Stimulated activated CD8-positive, alpha-beta memory T cell treated with anti-CD3 and anti-CD28 coated beads, Interleukin-12 subunit alpha, Interleukin-12 subunit beta, amount 100 ng/mL, for 1 hour (primary cell): ENCODE measurements around the gene FHOD1.

ENCODE experiments used
- DNase-seq: peaks from one replicate; pipeline ENCODE4 v3.0.0-alpha.2; 2020; ENCODE audit warnings: low read depth

The FHOD1 gene

GRCh38 chr16:67190041-67190440 is 57.2 kb downstream of the FHOD1 start, which contains the start of gene EXOC3L1:
Gene EXOC3L1, minus strand, starts transcription at chr16:67190136. Its CDS starts 460 bp downstream, at chr16:67189676.
- DNase-seq: no peak

- no peak for DNase-seq
Observed at GRCh38 chr16:67188798-67189197, 58.5 kb downstream of the FHOD1 start.

- no peak for DNase-seq
Observed at GRCh38 chr16:67188323-67188722, 59.0 kb downstream of the FHOD1 start.

GRCh38 chr16:67187175-67187890 is 59.9 kb downstream of the FHOD1 start:
- no peak for DNase-seq

GRCh38 chr16:67186550-67186950 is 60.7 kb downstream of the FHOD1 start:
- no peak for DNase-seq

GRCh38 chr16:67185651-67186134 is 61.6 kb downstream of the FHOD1 start:
- DNase-seq: no peak

- peak; percentile 75 for DNase-seq
Observed at GRCh38 chr16:67184995-67185650, 62.2 kb downstream of the FHOD1 start.

GRCh38 chr16:67184453-67184994 is 62.8 kb downstream of the FHOD1 start:
- DNase-seq: no peak

- peak; percentile 87 for DNase-seq
Observed at GRCh38 chr16:67183627-67184452, 63.4 kb downstream of the FHOD1 start, which contains the start of gene MATCAP1. Gene MATCAP1, minus strand, starts transcription at chr16:67183963. Its CDS starts 3,353 bp downstream, at chr16:67180610.

GRCh38 chr16:67183284-67183626 is 64.0 kb downstream of the FHOD1 start:
- no peak for DNase-seq

GRCh38 chr16:67182288-67182687 is 65.0 kb downstream of the FHOD1 start:
- DNase-seq: no peak

- DNase-seq: no peak
Observed at GRCh38 chr16:67181346-67181745, 65.9 kb downstream of the FHOD1 start.

GRCh38 chr16:67180166-67180565 is 67.1 kb downstream of the FHOD1 start:
- no peak for DNase-seq

- no peak for DNase-seq
Observed at GRCh38 chr16:67179421-67180080, 67.7 kb downstream of the FHOD1 start.
